OCI-LY1 (cell line): ENCODE data around the gene JUND.

ENCODE experiments used
- CTCF ChIP-seq: fragments of 200-600 bp; sonication (generic), shearing (Covaris generic); IDR thresholded peaks from 2 replicates; pipeline ENCODE4 v1.5.1; 2017; ENCODE audit warnings: mild to moderate bottlenecking, antibody characterized with exemption, low read length, moderate library complexity, mixed read lengths
- EZH2 ChIP-seq: fragments of 200-600 bp; sonication (generic), shearing (Covaris generic); IDR thresholded peaks from 2 replicates; pipeline ENCODE4 v1.8.0; 2017; ENCODE audit warnings: borderline replicate concordance, mixed run types, mild to moderate bottlenecking, antibody characterized with exemption, low read length, moderate library complexity, mixed read lengths

- TF ChIP-seq CTCF: no peak
- no peak for TF ChIP-seq EZH2
Measured at GRCh38 chr19:18294467-18294864, 13.0 kb upstream of the JUND start.
